LNCAP (cell line): Measurements from ENCODE around the gene LEKR1.

Source experiments
- TF ChIP-seq, protein P1 (sequence below): fragments of 450-650 bp; IDR thresholded peaks from 2 replicates; pipeline ENCODE4 v1.5.1; 2017; ENCODE audit warnings: mild to moderate bottlenecking

LEKR1 gene

DNA sequence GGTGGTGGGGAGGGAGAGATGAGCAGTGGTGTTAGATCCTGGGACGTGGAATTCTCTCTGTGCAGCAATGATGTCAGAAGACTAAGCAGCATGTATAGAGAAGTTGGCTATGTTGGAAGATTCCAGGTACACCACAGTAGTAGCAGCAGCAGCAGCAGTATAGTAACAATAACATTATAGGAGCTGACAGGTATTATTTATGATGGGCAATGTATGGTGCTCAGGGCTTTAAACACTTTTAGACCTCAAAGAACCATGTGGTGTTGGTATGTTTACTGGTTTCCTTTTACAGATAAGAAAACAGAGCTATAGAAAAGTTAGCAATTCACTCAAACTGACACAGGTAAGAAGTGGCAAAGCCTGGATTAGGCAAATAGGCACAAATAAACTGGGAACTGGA, 229.9 kb downstream of the LEKR1 start:
- TF ChIP-seq, protein P1, sequence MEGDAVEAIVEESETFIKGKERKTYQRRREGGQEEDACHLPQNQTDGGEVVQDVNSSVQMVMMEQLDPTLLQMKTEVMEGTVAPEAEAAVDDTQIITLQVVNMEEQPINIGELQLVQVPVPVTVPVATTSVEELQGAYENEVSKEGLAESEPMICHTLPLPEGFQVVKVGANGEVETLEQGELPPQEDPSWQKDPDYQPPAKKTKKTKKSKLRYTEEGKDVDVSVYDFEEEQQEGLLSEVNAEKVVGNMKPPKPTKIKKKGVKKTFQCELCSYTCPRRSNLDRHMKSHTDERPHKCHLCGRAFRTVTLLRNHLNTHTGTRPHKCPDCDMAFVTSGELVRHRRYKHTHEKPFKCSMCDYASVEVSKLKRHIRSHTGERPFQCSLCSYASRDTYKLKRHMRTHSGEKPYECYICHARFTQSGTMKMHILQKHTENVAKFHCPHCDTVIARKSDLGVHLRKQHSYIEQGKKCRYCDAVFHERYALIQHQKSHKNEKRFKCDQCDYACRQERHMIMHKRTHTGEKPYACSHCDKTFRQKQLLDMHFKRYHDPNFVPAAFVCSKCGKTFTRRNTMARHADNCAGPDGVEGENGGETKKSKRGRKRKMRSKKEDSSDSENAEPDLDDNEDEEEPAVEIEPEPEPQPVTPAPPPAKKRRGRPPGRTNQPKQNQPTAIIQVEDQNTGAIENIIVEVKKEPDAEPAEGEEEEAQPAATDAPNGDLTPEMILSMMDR: no peak

DNA sequence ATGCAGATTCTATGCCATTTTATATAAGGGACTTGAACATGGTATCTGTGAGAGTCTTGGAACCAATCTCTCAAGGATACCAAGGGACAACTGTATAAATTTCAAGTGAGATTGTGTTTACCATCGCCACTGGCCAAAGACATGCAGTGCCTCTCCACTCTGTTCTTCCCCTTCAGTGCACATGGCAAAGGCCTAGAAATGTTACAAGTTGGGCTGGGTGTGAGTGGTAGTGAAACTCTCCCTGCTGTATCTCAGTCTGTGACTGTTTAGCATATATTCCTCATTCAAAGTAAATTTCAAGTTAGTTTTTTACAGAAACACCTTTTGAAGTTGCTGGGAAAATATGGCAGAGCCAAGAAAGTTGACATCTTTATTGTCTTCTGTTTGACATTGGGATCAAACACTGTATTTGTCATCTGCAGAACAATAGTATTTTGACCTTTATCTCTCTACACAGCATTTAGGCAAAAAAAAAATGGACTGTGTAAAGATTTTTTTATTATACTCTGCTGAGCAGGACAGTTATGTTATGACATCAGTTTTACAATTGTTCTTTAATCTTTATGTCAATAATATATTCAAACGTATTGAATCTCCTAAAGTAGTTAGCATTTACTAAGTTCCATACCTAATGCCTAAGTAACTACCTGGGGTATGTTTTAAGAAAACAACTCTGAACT, 232.4 kb downstream of the LEKR1 start:
- TF ChIP-seq, protein P1: no peak

DNA sequence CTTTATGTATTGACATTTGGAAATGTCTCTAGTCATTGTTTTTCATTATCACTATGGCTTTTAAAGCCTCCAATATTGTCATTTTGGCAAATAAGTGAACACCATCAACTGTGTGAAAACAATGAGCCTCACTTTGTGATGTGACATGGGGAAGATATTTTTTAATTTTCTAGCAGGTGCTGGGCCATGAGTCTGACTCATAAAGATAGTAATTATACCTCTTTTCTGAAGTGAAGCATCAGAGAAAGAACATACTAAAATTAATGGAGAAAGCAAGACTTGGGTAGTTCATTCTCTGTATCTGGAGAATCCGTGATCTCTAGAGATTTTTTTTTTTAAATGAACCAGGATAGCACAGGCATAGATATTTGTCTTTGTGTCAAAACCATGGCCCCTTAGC, 233.0 kb downstream of the LEKR1 start:
- TF ChIP-seq, protein P1: no peak

DNA sequence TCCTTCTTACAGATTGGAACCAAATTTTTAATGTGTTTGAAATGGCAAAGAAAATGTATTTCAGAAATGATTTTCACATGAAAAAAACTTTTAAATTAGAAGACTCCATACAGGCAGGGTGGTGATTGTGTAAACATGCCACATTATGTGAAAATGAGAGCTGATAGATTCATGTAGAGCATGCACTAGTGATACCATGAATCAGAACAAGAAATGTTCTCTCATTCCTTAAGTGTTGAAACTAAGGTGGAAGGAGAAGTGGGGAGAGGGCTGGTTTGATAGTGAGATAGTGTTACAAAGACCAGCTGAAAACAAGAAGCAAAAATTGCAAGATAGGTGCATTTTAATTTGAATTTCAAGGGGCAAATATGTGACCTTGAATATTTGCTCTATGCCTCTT, 233.5 kb downstream of the LEKR1 start:
- TF ChIP-seq, protein P1: no peak

DNA sequence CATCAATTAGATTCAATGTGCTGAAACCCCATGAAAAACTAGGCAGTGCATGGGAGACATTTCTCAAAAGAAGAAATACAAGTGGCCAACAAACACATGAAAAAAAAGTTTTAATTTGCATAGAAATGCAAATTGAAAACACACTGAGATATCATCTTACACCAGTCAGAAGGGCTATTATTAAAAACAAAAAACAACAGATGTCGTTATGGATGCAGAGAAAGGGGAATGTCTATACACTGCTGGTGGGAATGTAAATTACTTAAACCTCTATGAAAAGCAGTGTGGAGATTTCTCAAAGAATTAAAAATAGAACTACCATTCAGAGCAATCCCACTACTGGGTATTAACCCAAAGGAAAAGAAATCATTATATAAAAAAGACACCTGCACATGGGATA, 235.1 kb downstream of the LEKR1 start:
- TF ChIP-seq, protein P1: no peak

DNA sequence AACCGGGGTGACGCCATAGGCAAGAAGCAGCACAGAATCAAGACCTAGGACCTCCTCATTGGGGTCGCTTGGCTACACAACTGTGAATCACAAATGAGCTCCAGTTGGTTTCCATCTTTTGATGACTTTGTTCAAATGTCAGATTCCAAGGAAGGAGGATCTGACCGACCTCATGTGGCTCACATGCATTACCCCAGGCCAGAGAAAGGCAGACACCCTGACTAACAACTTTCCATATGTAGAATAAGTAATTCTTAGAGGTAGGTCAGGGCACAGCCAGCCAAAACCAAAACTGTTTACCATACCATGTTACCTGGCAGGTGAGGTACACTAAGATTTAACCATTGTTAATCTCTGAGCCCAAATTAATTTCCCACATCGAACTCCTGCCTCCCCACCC, 237.3 kb downstream of the LEKR1 start:
- TF ChIP-seq, protein P1: no peak

DNA sequence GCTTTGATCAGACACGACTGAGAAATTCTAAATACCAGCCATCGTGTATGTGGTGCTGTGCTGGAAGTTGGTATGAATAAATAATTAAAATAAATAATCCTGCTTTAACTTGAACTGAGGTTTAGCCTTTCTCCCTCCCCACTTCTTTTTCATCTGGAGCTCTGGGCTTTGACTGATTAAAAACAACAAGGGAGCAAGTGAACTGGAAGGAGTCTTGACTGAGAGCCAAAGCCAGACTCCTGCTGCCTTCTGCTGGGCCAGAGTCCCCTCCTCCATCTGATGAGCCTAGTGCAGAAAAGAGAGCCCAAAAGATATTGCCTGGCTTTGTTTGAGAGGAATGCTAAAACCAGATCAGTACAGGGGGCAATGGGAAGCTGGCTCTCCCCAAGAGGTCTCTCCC, 237.8 kb downstream of the LEKR1 start:
- TF ChIP-seq, protein P1: no peak

DNA sequence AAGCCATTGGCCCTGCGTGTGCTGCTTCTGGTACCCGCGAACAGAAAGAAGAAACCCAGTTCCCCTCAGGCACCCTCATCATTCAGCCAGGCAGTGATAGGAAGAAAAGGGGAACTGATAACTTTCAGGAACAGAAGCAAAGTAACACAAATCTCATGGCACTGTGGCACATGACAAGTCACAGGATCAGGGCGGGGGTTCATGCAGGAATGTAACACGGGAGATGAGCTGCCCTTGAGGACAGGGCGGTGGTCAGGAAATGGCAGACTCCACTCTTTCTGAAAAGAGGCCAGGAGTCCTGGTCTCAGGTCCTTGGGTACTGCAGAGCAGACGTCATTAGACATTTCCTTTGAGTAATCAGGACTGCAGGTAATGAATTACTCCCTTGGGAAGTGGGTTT, 238.2 kb downstream of the LEKR1 start:
- TF ChIP-seq, protein P1: no peak
